Dedifferentiated amniotic fluid mesenchymal stem cell (primary cell): ENCODE measurements around the gene BCAP31.
A peak's percentile ranks its signal among the peaks of the same experiment; 100 is the strongest.

Experiments
- DNase-seq: peaks from one replicate; pipeline ENCODE4 v3.0.0-alpha.2; 2016; ENCODE audit errors: extremely low spot score

The BCAP31 gene

DNA sequence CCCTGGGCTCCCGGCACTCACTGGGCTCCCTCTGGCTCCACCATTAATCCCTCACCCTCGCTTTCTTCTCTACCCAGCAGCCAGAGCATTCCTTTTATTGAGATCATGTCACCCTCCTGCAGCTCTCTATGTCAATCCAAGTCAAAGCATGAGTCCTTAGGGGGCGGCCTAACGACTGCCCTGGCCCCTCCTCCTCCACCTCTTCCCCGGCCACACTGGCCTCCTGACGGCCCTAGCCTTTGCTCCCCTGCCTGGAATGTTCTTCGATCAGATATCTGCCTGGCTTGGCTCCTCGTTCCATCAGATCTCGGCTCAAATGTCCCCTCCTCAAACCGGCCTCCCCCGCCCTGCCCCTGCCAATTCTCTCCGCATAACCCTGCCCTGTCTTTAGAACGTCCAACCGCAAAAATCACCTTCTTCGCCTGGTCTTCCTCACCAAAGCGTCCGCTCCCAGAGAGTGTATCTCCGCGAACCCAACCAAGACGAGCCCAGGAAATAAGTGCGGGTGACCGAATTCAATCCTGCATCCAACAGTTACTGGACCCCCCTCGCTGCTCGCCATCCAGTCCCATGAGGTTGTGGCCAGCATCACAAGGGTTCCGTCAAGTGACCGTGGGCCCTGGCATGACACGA is 49.9 kb downstream of the BCAP31 start:
- no peak for DNase-seq

DNA sequence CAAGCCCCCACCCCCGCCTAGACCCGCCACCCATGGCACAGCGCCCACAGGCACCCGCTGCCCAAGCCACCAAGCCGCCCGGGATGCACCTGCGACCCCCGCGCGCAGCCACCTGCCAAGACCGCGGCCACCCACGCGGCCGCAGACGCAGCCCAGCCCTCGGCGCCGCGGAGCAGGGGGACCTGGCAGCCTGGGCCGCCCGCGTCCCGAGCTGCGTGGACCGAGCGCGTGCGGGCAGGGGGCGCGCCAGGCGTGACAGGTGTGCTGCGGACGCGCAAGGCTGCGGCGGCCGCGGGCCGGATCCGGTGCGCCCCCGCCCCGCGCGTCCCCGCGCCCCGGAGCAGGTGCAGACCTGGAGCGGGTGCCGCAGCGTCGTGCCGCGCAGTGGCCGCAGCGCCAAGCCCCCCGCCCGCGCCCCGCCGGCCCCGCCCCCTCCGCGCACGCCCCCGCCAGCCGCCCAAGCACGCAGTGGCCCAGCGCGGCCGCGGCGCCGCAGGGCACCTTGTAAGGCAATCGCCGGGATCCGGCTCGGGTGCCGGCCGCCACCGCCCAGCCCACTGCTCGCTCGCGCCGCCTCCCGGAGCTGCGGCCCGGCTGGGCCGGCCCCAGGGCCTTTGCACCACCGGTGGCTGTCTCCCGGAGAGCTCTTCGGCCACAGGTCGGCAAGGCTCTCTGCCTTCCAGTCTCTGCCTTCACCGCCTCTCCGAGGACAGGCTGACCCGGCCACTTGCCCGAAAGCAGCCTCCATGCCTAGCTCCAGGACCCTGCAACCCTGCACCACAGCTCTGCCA is 50.6 kb downstream of the BCAP31 start, which contains the start of gene PNCK:
TSS of gene PNCK (minus strand) at position 386 of the 791 bp plus-strand sequence. CDS start 737 bp downstream, outside the sequence.
- DNase-seq: no peak

DNA sequence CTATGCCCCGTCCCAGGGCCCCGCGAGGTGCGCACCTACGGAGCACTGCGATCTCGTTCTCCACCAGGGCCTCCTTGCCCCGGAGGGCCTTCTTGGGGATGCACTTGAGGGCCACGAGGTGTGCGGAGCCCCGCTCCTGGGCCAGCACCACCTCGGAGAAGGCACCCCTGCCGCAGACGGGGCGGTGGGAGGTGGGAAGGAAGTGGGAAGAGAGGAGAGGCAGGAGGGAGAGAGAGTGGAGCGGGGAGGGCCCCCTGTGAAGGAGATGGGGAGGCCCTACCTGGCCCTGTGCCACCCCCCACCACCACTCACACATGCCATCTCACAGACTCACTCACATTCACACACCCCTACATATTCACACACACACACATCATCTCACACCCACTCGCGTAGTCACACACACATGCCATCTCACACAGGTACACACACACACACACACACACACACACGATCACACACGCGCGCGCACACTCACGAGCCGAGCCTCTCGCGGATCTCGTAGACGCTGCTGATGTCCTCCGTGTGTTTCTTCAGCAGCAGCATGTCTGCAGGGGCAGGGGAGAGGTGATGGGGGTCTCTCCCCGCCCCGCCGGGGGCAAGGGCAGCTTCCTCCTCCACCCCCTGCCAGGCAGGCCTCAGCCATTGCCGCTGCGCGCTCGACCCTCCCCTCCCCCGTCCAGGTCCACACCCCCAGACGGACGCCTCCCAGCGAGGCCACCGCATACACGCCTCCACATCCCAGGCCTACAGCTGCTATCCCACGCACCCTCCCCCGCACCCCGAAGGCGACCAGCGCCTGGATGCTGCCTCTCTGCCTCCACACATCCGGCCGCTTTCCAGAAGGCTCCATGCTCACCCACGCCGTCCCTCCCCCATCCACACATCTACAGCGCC is 51.4 kb downstream of the BCAP31 start:
- no peak for DNase-seq

DNA sequence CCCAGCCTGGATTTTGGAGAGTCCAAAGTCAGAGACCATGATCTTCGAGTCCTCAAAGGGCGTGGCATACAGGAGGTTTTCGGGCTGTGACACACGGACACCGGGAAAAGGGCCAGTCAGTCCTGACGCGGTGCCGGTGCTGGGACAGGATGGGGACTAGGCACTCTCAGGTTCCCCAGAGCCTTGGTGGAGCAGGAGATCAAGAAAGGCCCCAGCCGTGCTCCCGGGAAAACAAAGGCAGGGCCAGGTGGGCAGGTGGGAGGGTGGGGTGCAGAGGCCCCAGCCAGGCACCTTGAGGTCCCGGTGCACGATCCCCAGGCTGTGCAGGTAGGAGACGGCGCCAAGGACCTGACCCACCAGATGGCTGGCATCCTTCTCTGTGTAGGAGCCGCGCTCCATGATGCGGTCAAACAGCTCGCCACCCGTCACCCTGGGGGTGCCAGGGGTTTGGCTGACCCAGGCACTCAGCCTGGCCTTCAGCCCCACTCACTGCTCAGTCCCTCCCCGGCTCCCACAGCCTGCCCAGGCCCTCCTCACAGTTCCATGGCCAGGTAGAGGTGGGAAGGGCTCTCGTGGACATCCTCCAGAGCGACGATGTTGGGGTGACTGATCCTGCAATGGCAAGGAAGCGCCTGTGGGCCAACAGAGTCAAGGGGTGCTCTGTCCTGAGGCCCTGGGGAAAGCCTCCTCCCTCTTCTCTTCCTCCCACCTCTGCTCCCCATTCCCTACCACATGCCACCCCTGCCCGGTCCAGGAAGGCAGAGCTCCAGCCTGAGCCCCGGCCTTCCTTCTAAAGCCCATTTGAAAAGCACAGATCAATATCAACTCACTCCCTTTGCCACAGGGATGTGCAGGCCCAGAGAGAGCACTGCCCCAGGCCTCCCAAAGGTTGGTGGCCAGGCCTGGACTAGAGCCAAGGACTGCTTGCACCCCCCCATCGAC is 52.3 kb downstream of the BCAP31 start:
- no peak for DNase-seq

DNA sequence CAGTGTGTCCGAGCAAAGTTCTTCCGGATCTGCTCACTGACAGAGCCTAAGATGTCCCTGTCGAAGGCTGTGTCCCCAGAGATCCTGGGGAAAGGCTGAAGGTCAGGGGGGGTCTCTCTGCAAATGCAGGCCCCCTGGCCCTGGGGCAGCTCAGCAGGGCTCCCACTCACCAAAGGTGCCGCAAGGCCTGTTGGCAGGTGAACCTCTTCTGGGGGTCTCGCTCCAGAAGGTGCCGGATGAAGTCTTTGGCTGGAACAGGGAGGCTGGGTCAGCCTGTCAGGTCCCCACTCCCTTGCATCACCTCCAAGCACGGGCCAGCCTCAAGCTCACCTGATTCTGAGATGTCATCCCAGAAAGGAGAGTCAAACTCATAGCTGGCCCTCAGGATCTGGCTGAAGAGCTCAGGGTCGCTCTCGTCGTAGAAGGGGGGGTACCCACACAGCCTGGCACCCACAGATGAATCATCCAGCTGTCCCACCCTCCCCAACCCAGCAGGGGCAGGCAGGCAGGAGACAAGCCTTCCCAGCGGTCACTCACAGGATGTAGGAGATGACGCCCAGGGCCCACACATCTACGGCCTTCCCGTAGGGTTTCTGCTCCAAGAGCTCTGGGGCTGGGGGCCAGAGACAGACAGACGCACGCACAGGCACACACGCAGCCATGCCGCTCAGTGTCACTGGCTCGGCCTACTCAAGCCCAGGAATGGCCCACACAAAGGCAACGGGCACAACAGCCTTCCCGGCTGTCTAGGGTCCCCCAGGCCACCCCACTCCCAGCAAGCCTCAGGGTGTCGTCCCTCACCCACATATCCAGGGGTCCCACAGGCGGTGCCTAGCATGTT is 53.2 kb downstream of the BCAP31 start:
- no peak for DNase-seq

DNA sequence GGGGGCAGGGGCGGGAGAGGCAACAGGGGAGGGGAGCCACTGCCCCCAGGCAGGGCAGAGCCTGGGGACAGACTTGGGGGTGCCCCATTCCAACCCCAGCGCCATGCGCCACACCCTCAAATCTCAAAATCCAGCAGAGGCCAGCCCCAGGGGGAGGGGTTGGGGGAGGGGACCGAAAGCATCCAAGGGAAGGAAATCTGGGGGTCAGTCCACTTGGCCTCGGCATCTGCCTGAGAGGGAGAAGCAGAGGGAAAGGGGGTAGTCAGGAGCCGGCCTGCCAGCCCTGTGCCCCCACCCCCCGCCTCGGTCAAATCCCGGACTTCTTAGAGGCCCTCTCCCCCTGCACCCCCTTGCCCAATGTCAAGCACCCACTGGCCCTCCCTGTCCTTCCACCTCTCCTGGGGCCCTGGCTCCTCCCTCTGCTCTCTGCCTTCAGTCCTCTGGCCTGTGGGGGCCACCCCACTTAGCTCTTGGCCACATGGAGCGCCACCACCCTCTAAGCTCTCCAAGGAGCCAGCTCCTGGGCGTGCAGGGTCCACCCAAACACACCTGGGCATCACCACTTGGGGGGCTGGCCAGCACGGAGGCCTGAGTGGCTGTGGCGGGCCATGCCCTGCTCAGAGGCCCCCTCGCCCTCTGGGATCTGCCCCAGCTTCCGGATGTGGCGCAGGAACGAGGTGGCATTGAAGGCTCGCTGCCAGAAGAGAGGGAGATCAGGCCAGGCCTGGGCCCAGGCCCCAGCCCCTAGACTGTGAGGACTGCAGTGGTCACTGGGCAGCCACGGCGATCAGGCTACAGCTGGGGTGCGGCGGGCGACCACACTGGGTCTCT is 54.1 kb downstream of the BCAP31 start:
- DNase-seq: no peak

DNA sequence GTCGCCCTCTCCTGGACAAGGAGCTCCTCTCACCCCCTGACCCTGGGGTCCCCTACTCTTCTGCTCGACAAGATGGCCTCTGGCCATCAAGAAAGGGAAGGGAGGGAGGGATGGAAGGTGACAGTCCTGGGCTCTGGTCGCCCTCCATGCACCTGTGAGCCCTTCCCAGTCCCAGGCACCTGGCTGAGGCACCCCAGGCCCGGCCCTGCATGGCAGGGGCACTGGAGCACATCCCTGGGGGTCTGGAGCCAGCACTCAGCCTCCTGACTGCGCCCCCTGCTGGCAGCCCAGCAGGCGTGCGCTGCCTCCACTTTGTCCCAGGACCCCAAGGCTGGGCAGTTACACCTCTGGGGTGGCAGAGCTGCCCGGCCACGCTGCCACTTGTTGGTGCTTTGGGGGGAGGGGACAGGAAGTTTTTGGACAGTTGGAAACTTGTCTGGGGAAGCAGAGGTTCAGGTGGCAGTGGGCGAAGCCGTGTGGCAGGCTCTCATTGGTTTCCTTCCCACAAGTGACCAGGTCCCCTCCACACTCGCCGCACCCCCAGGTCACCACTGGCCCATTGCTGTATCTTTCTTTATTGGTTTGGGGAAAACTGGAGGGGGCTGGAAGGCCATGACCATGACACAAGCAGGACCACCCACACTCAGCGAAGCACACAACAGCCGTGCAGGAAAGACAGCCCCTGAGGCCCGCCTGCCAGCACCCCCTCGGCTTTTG is 54.9 kb downstream of the BCAP31 start:
- no peak for DNase-seq

DNA sequence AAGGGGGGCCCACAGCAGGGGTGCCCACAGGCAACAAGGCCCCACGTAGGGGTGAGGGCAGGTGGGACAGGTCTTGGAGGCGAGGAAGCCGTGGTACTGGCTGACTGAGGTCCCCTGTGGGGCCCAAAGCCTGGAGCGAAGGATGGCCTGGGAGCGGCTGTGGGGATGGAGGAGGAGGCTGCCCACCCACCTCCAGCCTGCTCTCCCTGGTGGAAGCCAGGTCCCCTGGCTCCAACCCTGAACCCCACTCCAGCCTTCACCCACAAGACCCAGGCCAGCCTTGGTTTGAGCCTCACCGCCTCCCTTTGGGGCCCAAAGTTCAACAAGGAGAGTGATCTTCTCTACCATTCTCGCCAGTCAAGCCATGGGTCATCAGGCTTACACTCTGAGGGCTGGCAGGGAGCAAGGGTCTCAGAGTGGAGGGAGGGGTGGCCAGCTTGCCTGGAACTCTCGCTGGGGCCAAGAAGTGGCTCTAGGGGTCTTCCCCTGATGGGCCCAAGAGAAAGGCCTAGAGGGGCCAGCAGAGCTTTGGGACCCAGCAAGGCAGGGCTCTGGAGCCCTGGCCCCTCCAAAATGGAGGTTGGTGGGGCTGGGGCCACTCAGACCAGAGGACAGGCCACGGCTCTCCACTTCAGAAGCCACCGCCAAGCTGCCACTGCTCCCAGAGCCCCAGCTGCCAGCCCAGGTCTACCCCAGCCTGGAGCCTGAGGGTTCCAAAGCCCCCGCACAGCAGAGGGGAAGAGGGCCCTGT is 55.6 kb downstream of the BCAP31 start:
- DNase-seq: no peak

DNA sequence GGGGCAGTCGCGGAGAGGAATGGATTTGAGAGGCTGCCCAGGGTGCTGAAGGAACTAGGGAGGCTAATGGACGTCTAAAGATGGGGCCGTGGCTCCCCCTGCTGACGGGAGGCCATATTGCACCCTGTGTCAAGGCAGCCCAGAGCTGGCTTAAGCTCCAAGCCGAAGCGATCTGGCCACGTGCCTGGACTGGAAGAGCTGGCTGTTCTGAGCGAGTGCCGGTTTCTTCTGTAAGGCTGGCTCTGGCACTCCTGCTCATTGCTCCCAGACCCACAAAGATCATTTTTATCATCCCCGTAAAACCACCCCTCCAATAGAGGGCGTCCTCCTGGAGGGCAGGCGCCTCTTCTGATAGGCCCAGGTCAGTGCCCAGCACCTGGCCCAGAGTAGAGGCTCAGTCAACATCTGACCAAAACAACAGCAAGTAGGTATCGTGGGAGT is 56.2 kb downstream of the BCAP31 start:
- DNase-seq: peak; percentile 57

DNA sequence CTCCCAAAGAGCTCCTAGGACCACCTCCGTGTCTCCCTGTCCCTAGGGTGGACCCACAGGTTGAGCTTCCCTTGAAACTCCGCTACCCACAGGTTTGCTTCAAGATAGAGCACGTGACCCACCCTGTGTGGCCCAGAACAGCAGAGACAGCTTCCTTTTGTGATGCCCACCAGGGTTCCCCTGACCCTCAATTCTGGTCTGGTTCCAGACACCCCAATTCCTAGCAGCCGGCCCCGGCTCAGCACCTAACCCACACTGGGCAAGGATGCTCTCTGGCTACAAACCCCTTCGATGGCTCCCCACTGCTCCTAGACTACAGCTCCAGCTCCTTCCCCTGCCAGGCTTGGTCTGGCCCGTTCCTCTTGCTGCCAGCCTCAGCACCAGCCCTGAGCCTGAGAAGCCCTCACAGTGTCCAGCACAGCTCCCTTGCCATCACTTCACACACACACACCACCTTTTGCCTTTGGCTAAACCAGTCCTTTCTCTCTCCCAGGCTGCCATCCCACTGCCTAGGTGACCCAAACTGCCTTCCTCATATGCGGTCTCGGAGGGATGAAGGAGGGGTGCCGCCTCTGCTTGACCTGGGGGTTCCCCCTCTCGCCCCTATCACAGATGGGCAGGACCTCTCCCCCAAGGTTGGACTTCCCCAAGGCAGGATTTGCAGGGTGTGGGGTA is 56.8 kb downstream of the BCAP31 start:
- DNase-seq: no peak

DNA sequence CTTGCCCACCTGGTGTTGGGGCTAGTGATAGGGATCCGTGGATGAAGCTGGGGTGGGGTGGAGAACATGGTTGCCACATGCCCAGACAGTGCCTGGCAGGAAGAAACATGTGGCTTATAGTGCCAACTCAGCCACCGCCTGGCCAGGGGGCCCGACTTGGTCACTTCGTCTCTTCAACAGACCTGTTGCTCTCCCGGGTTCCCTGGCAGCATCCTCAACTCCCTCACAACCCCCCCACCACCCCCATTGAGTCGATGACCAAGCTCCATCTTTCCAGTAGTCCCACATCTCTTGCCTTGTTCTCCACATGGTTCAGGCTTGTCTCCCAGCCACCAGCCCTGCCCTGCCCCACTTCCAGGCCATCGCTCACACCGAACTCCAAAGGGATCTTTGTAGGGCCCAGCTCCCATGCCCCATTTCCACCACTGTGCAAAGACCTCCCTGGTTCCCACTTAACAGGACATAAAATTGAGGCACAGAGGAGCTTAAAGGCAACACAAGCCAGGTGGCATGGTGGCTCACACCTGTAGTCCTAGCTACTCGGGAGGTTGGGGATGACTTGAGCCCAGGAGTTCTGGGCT is 58.4 kb downstream of the BCAP31 start:
- DNase-seq: no peak

DNA sequence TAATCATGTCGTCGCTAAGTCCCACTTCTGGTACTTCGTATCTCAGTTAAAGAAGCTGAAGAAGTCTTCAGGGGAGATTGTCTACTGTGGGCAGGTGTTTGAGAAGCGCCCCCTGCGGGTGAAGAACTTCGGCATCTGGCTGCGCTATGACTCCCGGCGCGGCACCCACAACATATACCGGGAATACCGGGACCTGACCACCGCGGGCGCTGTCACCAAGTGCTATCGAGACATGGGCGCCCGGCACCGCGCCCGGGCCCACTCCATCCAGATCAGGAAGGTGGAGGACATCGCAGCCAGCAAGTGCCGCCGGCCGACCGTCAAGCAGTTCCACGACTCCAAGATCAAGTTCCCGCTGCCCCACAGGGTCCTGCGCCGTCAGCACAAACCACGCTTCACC is 61.9 kb downstream of the BCAP31 start:
- DNase-seq: no peak

DNA sequence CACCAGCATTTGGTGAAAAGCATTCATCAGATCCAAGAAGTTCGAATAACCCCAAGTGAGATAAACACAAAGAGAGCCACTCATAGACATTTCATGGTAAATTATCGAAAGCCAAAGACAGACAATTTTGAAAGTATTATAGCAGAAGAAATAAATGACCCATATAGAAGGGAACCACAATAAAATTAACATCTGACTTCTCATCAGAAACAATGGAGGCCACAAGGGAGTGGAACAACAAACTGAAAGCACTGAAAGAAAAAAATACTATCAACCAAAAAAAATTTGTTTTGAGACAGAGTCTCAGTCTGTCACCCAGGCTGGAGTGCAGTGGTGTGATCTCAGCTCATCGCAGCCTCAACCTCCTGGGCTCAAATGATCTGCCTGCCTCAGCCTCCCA is 64.9 kb downstream of the BCAP31 start:
- DNase-seq: no peak

DNA sequence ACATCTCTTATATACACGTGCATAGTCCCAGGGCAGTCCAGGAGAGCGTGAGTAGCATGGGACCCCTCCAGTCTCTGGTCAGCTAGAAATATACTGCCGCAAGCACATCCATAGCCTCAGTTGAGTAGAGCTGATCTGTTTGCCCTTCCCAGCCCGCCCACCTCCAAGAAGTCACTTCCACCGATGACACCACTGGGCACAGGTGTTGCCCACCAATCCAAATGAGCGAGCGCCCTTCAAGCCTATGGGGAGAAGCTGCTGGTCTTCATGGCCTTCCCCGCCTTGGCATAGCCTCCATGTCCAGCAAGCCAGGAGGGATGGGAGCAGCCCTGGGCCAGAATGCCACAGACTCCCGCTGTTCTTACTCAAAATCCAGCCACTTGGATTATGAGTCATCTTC is 67.0 kb downstream of the BCAP31 start:
- DNase-seq: no peak

DNA sequence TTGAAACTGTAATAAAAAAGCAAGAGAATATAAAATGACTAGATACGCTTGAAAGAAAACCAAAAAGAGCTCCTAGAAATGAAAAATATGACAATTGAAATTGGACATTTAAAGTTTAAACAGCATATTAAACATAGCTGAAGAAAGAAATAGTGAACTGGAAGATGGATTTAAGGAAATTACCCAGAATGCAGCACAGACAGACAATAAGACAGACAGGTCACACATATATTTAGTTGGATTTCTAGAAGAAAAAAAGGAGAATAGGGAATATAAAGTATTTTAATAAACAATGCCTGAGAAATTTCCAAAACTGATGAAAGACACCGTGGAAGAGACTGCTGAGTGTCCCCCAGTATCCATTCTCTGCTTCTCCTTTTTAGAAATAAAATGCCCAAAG is 70.6 kb downstream of the BCAP31 start:
- DNase-seq: no peak

DNA sequence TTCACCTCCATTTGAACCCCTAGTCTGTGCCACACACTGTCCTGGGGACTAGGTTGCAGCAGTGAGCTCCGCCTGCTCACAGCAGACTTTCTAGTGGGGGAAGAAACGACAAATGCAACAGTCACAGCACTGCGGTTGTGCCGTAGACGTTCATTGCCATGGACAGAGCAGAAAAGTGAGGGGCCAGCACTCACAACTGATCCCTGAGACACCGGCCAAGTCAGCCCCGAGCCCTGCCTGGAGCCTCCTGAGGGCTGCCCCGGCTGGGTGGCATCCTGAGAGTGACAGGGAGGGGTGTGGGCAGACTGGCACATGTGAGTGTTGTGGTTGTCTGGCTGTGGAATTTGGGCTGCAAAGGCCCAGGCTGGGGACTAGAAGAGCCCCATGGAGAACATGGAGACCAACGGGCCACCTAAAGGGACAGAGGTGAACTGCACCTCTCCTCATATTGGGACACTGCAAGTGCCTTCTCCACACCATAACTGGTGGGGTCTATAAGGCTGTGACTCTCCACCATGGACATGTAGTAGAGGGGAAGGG is 72.6 kb downstream of the BCAP31 start:
- DNase-seq: no peak

DNA sequence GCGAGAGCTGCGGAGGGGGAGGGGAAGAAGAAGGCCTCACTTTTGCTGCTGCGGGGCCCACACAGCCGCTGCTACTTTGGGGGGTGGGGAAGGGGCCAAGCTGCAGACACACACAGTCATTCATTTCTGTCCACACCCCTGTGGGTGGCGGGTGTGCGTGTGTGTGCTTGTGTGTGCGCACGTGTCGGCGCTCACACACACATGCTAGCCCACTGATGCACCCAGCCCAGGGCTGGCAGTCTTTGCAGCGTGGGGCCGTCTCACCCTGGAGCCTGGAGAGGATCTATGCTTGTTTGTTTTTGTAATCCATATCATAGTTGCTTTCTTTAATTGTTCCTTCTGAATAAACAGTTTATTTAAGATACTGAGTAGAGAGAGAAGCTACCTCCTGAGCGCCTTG is 73.2 kb downstream of the BCAP31 start:
- no peak for DNase-seq
